Measurements from ENCODE around the gene AGPAT3.

Gene AGPAT3

GRCh38 chr21:43936247-43936967 is 71.4 kb downstream of the AGPAT3 start:
- no peak for DNase-seq (ENCODE audit: low read depth in 2 of 2)

DNA sequence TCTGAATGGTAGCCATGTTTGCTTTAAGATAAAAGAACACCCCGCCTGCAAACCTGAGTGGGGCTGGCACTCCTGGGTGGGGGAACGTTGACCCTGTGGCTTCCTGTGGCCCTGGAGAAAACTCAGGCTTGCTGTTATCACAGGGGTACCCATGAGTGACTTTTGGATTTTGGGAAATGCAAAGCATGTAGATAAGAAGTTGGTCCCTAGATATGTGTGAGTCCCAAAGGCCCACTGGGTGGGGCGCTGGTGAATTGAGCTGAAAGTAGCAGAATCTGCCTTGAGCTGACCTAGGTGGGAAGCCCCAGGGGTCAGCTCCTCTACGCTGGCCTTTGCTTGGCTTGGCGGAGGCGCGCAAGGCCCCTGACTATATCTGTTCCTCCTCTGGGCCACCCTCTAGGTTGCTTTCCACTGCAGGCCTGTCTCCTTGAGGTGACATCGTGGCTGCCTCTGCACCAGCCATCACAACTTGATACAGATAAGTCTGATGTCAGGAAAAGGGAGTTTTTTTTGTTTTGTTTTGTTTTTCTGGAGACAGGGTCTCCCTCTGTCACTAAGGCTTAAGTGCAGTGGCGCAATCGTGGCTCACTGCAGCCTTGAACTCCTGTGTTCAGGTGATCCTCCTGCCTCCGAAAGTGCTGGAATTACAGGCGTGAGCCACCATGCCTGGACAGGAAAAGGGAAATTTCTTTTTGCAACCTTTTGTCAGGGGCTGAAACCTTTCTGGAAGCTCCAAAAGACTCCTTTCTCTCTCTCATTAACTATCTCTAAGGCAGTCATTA is 72.2 kb downstream of the AGPAT3 start:
- no peak for DNase-seq (ENCODE audit: low read depth in 2 of 2)

GRCh38 chr21:43937891-43938309 is 72.9 kb downstream of the AGPAT3 start:
- DNase-seq (ENCODE audit: low read depth in 2 of 2), result no peak

- DNase-seq (ENCODE audit: low read depth in 2 of 2), result peak; percentile 80 to 85
Observed at GRCh38 chr21:43938751-43939442, 73.9 kb downstream of the AGPAT3 start.

- DNase-seq (ENCODE audit: low read depth in 2 of 2), result no peak
Observed at GRCh38 chr21:43939443-43940328, 74.7 kb downstream of the AGPAT3 start.

DNA sequence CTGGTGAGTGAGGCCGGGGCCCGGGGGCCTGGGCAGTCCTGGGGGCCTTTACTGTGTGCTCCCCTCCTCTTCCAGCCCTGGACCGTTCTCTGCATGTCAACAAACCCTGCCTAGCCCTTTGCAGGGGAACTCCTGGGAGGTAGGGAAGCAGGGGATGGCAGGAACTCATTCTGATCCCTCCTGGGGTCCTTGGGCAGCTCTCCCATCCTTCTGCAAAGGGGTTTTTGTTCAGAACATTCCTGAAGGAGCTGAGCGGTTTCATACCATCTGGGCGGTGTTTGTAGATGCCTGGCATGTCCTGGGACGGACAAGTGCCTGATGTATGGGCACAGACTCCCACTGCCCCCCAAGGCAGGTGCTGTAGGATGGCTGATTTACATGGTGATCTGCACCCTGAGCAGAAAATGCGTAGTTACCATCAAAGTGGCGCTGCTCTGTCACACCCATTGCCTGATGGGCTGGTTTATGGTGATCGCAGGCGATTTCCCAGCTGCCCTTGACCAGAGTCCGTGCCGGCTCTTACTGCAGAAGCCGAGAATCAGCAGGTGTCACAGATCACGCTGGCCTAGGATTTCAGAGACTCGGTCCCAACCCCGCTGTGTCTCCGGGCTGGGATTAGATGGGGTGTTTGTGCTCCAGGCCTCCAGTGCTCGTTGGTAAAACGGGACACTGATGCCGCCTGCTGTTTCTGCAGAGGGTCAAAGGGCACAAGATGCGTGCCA is 75.5 kb downstream of the AGPAT3 start:
- no peak for DNase-seq (ENCODE audit: low read depth in 2 of 2)

DNA sequence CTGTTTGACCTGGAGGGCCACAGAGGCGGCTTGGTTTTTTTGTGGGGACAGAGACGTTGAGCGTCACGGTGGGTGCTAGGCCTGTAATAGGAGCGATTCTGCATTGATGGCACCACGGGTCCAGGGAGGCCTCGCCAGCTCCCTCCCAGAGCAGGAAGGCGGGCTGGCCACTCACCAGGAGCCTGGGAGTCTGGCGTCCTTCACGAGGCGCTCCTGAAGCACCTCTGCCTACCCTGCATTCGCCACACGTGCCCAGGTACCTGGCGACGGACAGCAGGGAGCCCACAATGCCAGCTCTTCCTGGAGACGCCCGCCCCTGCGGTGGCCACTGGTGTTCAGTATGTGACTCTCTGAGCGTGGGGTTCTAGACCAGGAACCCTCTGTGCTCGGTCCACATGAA is 77.2 kb downstream of the AGPAT3 start:
- DNase-seq (ENCODE audit: low read depth in 2 of 2), result no peak

DNA sequence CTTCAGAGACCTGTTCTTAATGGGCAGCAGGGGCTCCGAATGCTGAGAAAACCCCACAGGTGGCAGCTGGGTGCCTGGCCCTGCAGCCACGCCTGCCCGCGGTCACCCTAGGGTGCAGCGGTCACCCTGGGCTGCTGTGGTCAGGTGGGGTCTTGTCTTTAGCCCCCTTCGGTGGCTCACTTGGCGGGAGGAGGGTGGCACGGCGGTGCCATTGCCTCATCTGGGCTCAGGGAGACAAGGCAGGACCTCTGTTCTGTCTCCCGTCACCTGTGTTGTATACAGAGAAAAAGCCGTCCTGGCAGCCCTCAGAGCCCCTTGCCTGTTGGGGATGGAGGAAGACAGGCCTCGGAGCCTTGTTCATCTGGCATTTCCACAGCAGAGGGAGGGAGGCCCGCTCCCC is 77.6 kb downstream of the AGPAT3 start:
- DNase-seq (ENCODE audit: low read depth in 2 of 2), result no peak

- DNase-seq (ENCODE audit: low read depth in 2 of 2), result no peak
Observed at GRCh38 chr21:43943512-43944077, 78.6 kb downstream of the AGPAT3 start.

- no peak for DNase-seq (ENCODE audit: low read depth in 2 of 2)
Observed at GRCh38 chr21:43944078-43944633, 79.1 kb downstream of the AGPAT3 start.

GRCh38 chr21:43944757-43945156 is 79.7 kb downstream of the AGPAT3 start:
- DNase-seq (ENCODE audit: low read depth in 2 of 2), result no peak

DNA sequence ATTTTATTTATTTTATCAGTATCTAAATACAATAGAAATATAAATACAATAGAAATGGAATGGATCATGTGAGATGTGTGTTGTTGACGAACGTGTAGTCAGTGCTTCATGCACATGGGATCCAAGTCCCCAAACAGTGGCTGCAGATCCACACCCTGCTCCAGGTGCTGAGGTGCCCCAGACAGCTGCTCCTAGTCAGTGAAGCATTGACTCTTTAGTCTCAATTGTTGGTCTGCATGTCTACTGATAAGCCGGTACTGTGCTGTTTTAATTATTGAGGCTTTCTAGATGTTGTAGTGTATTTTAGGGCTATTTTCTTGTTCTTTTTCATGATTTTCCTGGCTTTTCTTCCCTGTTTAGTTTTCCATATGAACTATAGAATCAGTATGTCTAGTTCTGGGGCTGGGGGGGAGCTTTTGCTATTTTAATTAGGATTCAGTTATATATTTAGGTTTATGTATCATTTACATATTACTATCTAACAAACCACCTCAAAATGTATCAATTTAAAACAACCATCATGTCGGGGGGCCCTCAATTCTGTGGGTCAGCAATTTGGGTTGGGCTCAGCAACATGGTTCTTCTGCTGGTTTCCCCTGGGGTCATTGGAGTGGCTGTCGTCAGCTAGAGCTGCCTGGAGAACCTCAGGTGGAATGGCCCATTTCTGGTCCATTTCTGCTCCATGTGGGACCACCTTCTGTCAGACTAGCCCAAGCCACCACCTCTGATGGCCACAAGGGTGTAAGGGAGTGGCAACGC is 83.9 kb downstream of the AGPAT3 start:
- no peak for DNase-seq (ENCODE audit: low read depth in 2 of 2)

- DNase-seq (ENCODE audit: low read depth in 2 of 2), result no peak
Observed at GRCh38 chr21:43949499-43950208, 84.6 kb downstream of the AGPAT3 start.

GRCh38 chr21:43950481-43950880 is 85.5 kb downstream of the AGPAT3 start:
- DNase-seq (ENCODE audit: low read depth in 2 of 2), result no peak

GRCh38 chr21:43950936-43951335 is 85.9 kb downstream of the AGPAT3 start:
- DNase-seq (ENCODE audit: low read depth in 2 of 2), result no peak

GRCh38 chr21:43951911-43952703 is 87.1 kb downstream of the AGPAT3 start:
- DNase-seq (ENCODE audit: low read depth in 2 of 2), result no peak

DNA sequence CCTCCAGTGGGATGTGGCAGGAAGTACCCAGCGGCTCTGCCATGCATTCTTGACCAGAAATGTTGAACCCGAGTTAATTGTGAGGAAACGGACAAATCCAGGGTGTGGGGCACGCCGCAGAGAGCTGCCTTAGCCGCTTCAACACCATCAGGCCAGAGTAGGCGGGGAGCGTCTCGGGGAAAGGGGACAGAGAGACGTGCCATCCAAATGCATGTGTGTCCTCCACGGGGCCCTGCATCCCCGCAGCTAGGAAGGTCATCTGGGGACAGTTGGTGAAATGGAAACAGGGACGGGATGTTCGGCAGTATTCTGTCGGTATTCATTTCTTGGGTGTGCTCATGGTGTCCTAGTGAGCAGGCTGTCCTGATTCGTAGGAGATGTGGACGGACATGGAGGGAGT is 88.0 kb downstream of the AGPAT3 start:
- no peak for DNase-seq (ENCODE audit: low read depth in 2 of 2)

GRCh38 chr21:43954042-43954441 is 89.0 kb downstream of the AGPAT3 start:
- no peak for DNase-seq (ENCODE audit: low read depth in 2 of 2)
